ENCODE data around the gene TSPAN18.
A peak's percentile ranks its signal among the peaks of the same experiment; 100 is the strongest.

Gene TSPAN18

GRCh38 chr11:44876194-44876723, 149.5 kb downstream of the TSPAN18 start:
- FAIRE-seq (no peak), DNase-seq (ENCODE audit: extremely low spot score, insufficient read length, low read depth) (no peak)

- FAIRE-seq, result no peak
- no peak for DNase-seq (ENCODE audit: extremely low spot score, insufficient read length, low read depth)
Measured at GRCh38 chr11:44876906-44877305, 150.1 kb downstream of the TSPAN18 start.

- FAIRE-seq, result no peak
- no peak for DNase-seq (ENCODE audit: extremely low spot score, insufficient read length, low read depth)
Measured at GRCh38 chr11:44877571-44878497, 151.1 kb downstream of the TSPAN18 start.

- DNase-seq (ENCODE audit: extremely low spot score, insufficient read length, low read depth) (no peak), FAIRE-seq (no peak)
Measured at GRCh38 chr11:44878711-44879110, 151.9 kb downstream of the TSPAN18 start.

GRCh38 chr11:44879432-44879831, 152.7 kb downstream of the TSPAN18 start:
- FAIRE-seq (no peak), DNase-seq (ENCODE audit: extremely low spot score, insufficient read length, low read depth) (no peak)

GRCh38 chr11:44880511-44880910, 153.7 kb downstream of the TSPAN18 start:
- DNase-seq (ENCODE audit: extremely low spot score, insufficient read length, low read depth) (no peak), FAIRE-seq (no peak)

- DNase-seq (ENCODE audit: extremely low spot score, insufficient read length, low read depth) (no peak), FAIRE-seq (no peak)
Measured at GRCh38 chr11:44880953-44881352, 154.2 kb downstream of the TSPAN18 start.

- no peak for FAIRE-seq
- DNase-seq (ENCODE audit: extremely low spot score, insufficient read length, low read depth), result no peak
Measured at GRCh38 chr11:44883277-44883676, 156.5 kb downstream of the TSPAN18 start.

- no peak for FAIRE-seq
Measured at GRCh38 chr11:44884056-44884455, 157.3 kb downstream of the TSPAN18 start.

GRCh38 chr11:44885065-44885810, 158.5 kb downstream of the TSPAN18 start:
- no peak for DNase-seq (ENCODE audit: extremely low spot score, insufficient read length, low read depth)

More at GRCh38 chr11:44884056-44884455, 157.3 kb downstream of the TSPAN18 start:
- DNase-seq (ENCODE audit: extremely low spot score, insufficient read length, low read depth), result no peak

GRCh38 chr11:44885919-44886789, 159.4 kb downstream of the TSPAN18 start:
- FAIRE-seq (no peak), DNase-seq (ENCODE audit: extremely low spot score, insufficient read length, low read depth) (no peak)

More at GRCh38 chr11:44885065-44885810, 158.5 kb downstream of the TSPAN18 start:
- FAIRE-seq, result no peak

GRCh38 chr11:44886790-44887140, 160.0 kb downstream of the TSPAN18 start:
- DNase-seq (ENCODE audit: extremely low spot score, insufficient read length, low read depth), result no peak

GRCh38 chr11:44887636-44888035, 160.9 kb downstream of the TSPAN18 start:
- FAIRE-seq (no peak), DNase-seq (ENCODE audit: extremely low spot score, insufficient read length, low read depth) (no peak)

More at GRCh38 chr11:44886790-44887140, 160.0 kb downstream of the TSPAN18 start:
- FAIRE-seq, result no peak

- no peak for FAIRE-seq
- DNase-seq (ENCODE audit: extremely low spot score, insufficient read length, low read depth), result no peak
Measured at GRCh38 chr11:44889266-44889665, 162.5 kb downstream of the TSPAN18 start.

- FAIRE-seq (no peak), DNase-seq (ENCODE audit: extremely low spot score, insufficient read length, low read depth) (no peak)
Measured at GRCh38 chr11:44892843-44893242, 166.1 kb downstream of the TSPAN18 start.

GRCh38 chr11:44893308-44893822, 166.6 kb downstream of the TSPAN18 start:
- FAIRE-seq, result no peak
- DNase-seq (ENCODE audit: extremely low spot score, insufficient read length, low read depth), result no peak

GRCh38 chr11:44893846-44894617, 167.3 kb downstream of the TSPAN18 start:
- no peak for FAIRE-seq
- peak; percentile 43 for DNase-seq (ENCODE audit: extremely low spot score, insufficient read length, low read depth)

GRCh38 chr11:44899959-44900358, 173.2 kb downstream of the TSPAN18 start:
- FAIRE-seq, result no peak

GRCh38 chr11:44901120-44901633, 174.4 kb downstream of the TSPAN18 start:
- no peak for FAIRE-seq
- DNase-seq (ENCODE audit: extremely low spot score, insufficient read length, low read depth), result no peak

More at GRCh38 chr11:44899959-44900358, 173.2 kb downstream of the TSPAN18 start:
- DNase-seq (ENCODE audit: extremely low spot score, insufficient read length, low read depth), result no peak

Data from GM18507 (cell line).